ENCODE data around the gene CAPN10.

DNA sequence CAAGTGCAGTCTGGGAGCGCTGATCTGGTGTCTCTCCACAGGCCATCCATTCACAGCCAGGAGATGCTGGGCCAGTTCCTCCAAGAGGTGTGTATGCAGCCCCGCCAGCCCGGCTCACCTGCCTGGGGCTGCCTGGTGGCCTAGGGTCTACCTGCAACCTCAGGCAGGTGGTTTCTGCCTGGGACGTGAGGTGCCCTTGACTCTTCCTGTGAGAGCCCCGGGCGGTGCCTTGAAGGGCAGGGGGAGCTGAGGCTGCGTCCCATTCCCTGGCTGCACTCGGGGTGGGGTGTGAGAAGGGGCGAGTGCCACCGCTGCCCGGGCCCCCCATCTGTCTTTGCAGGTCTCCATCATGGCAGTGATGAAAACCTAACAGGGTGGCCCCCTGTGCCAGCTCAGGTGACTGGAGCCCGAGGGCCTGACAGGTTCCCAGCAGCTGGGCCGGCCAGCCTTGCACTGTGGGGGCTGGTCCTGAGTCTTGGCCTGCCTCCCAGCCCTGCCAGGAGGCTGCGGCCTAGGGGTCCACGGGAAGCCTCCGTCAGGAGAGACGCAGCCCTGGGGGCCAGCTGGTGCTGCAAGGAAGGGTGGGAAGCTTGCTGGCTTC lies 11.9 kb downstream of the CAPN10 start:
- no peak for TF ChIP-seq EZH2phosphoT487 (conservative IDR thresholded peaks at IDR 0.05; ENCODE audit: low read length)
- TF ChIP-seq, protein P1, sequence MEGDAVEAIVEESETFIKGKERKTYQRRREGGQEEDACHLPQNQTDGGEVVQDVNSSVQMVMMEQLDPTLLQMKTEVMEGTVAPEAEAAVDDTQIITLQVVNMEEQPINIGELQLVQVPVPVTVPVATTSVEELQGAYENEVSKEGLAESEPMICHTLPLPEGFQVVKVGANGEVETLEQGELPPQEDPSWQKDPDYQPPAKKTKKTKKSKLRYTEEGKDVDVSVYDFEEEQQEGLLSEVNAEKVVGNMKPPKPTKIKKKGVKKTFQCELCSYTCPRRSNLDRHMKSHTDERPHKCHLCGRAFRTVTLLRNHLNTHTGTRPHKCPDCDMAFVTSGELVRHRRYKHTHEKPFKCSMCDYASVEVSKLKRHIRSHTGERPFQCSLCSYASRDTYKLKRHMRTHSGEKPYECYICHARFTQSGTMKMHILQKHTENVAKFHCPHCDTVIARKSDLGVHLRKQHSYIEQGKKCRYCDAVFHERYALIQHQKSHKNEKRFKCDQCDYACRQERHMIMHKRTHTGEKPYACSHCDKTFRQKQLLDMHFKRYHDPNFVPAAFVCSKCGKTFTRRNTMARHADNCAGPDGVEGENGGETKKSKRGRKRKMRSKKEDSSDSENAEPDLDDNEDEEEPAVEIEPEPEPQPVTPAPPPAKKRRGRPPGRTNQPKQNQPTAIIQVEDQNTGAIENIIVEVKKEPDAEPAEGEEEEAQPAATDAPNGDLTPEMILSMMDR (IDR thresholded peaks at IDR 0.05; ENCODE audit: insufficient read depth, low read length, poor library complexity, severe bottlenecking) = no peak

All from SU-DHL-6 (cell line).